C4-2B (cell line): ENCODE data around the gene KRT10.
A peak's percentile ranks its signal among the peaks of the same experiment; 100 is the strongest.

Experiments used
- H3K27ac ChIP-seq: fragments of 450-650 bp; 2 replicates; pipeline ENCODE4 v1.5.1; 2017
- ZFX ChIP-seq: fragments of 450-650 bp; IDR thresholded peaks from 2 replicates; pipeline ENCODE4 v1.6.1; 2017
- TF ChIP-seq, protein P1 (sequence below): fragments of 450-650 bp; conservative IDR thresholded peaks from 2 replicates; pipeline ENCODE4 v1.5.1; 2017; ENCODE audit warnings: mild to moderate bottlenecking

The KRT10 gene

GRCh38 chr17:40813804-40814203 lies 8.6 kb downstream of the KRT10 start:
- no peak overlapping the region for H3K27ac ChIP-seq
- TF ChIP-seq ZFX, result no peak
- TF ChIP-seq, protein P1, sequence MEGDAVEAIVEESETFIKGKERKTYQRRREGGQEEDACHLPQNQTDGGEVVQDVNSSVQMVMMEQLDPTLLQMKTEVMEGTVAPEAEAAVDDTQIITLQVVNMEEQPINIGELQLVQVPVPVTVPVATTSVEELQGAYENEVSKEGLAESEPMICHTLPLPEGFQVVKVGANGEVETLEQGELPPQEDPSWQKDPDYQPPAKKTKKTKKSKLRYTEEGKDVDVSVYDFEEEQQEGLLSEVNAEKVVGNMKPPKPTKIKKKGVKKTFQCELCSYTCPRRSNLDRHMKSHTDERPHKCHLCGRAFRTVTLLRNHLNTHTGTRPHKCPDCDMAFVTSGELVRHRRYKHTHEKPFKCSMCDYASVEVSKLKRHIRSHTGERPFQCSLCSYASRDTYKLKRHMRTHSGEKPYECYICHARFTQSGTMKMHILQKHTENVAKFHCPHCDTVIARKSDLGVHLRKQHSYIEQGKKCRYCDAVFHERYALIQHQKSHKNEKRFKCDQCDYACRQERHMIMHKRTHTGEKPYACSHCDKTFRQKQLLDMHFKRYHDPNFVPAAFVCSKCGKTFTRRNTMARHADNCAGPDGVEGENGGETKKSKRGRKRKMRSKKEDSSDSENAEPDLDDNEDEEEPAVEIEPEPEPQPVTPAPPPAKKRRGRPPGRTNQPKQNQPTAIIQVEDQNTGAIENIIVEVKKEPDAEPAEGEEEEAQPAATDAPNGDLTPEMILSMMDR, result no peak

DNA sequence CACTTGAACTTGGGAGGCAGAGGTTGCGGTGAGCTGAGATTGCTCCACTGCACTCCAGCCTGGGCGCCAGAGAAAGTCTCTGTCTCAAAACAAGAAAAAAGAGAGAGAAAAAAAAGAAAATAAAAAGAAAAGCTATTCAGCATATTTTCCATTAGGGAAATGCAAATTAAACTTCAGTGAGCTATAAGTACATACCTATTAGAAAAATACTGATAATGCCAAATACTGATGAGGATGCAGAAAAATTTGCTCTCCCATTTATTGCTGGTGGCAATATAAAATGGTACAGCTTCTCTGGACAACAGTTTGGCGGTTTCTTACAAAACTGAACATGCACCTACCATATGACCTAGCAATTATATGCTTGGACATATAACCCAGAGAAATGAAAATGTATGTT lies 9.8 kb downstream of the KRT10 start:
- H3K27ac ChIP-seq, result no peak overlapping the region
- TF ChIP-seq ZFX, result no peak
- TF ChIP-seq, protein P1, result no peak

GRCh38 chr17:40810494-40810893 lies 11.9 kb downstream of the KRT10 start:
- TF ChIP-seq, protein P1, result no peak
- no peak for TF ChIP-seq ZFX

DNA sequence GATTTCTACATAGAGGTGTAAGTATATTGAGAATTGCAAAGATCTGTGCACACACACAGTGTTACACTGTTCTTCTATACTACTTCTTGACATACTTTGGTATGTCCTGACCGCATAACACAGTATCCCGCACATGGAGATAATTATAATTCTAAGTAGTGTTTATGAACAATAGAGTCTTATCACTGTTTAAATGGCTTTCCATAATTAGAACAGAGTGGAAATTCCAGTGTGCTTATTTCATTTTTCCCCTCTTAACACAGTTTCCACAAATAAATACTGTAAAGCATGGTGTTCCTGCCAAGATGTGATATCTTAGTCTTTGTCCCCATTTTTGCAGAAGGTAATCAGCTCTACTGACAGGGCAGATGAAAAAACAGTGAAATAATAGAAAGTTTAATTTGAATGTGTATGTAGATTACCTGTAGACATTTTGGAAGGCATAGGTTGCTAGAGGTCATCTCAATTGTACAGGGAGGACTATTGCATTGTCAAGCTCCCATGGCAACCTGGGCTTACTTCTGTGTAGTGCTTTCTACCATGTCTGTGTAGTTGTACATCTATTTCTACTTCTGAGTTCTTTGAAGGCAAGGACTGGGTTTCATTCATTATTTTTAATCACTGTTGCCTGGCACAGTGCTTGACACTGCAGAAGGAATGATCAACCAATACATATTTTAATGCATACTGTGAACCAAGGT lies 12.5 kb downstream of the KRT10 start:
- H3K27ac ChIP-seq, result no peak overlapping the region
- no peak for TF ChIP-seq ZFX
- TF ChIP-seq, protein P1, result no peak

More at GRCh38 chr17:40810494-40810893, 11.9 kb downstream of the KRT10 start:
- no peak overlapping the region for H3K27ac ChIP-seq

- TF ChIP-seq, protein P1, result no peak
- TF ChIP-seq ZFX, result no peak
- no peak overlapping the region for H3K27ac ChIP-seq
Observed at GRCh38 chr17:40806131-40806530, 16.3 kb downstream of the KRT10 start.

- H3K27ac ChIP-seq, result no peak overlapping the region
- TF ChIP-seq, protein P1, result peak; percentile 97
- no peak for TF ChIP-seq ZFX
Observed at GRCh38 chr17:40803617-40804082, 18.8 kb downstream of the KRT10 start.

- TF ChIP-seq ZFX, result no peak
- TF ChIP-seq, protein P1, result no peak
Observed at GRCh38 chr17:40801157-40801556, 21.3 kb downstream of the KRT10 start.

More at GRCh38 chr17:40801157-40801556, 21.3 kb downstream of the KRT10 start:
- H3K27ac ChIP-seq, result no peak overlapping the region
